A549 (cell line): Measurements from ENCODE around the gene ZNF335.

Experiments
- CBX2 ChIP-seq: fragments of 200-600 bp; sonication (generic); IDR thresholded peaks from 2 replicates; pipeline ENCODE4 v1.6.1; 2016; ENCODE audit warnings: low read depth, mild to moderate bottlenecking, borderline replicate concordance
- CHD4 ChIP-seq: fragments of 200-600 bp; sonication (generic); IDR thresholded peaks from 2 replicates; pipeline ENCODE4 v1.6.1; 2016; ENCODE audit warnings: antibody characterized with exemption, mild to moderate bottlenecking, borderline replicate concordance
- CTCF ChIP-seq: fragments of >200 bp; sonication (Bioruptor Twin); formaldehyde crosslinking; IDR thresholded peaks from 3 replicates; pipeline ENCODE4 v1.5.1; 2016
- EHMT2 ChIP-seq: fragments of 200-600 bp; sonication (generic); IDR thresholded peaks from 2 replicates; pipeline ENCODE4 v1.6.1; 2016; ENCODE audit warnings: antibody characterized with exemption, low read depth, mild to moderate bottlenecking, moderate library complexity
- EP300 ChIP-seq, 2 experiments: fragments of >200 bp; sonication (Bioruptor Twin); formaldehyde crosslinking; IDR thresholded peaks; 2 replicates in 1 of 2; 3 replicates in 1 of 2; pipeline ENCODE4 v1.6.1; 2016 to 2017
- ESRRA ChIP-seq: fragments of 150-350 bp; IDR thresholded peaks from 2 replicates; pipeline ENCODE4 v1.6.1; 2014; ENCODE audit warnings: mild to moderate bottlenecking, low read length, borderline replicate concordance
- FOSL2 ChIP-seq, 2 experiments: fragments of 450-650 bp in 1 of 2; fragments of >200 bp in 1 of 2; sonication (Bioruptor Twin) in 1 of 2; formaldehyde crosslinking; IDR thresholded peaks; 2 replicates each; pipeline versions ENCODE4 v1.5.0 to v1.6.1; 2016 to 2020; ENCODE audit warnings: mild to moderate bottlenecking in 1 of 2, moderate library complexity in 1 of 2
- HEYL ChIP-seq: fragments of 250-450 bp; sonication (Bioruptor Pico); IDR thresholded peaks from 2 replicates; pipeline ENCODE4 v1.8.0; 2021; ENCODE audit warnings: mild to moderate bottlenecking, moderate library complexity
- HMGXB4 ChIP-seq: fragments of 250-450 bp; sonication (Bioruptor Pico); IDR thresholded peaks from 2 replicates; pipeline ENCODE4 v1.5.0; 2021; ENCODE audit warnings: mild to moderate bottlenecking, moderate library complexity, borderline replicate concordance
- HOXA7 ChIP-seq: fragments of 250-450 bp; sonication (Bioruptor Pico); IDR thresholded peaks from 2 replicates; pipeline ENCODE4 v1.5.0; 2020; ENCODE audit warnings: mild to moderate bottlenecking, moderate library complexity
- MAX ChIP-seq: IDR thresholded peaks from 2 replicates; pipeline ENCODE4 v1.6.1; 2012
- POLR2A ChIP-seq: IDR thresholded peaks from 2 replicates; pipeline ENCODE4 v1.6.1; 2012; ENCODE audit warnings: mild to moderate bottlenecking, low read length
- RAD21 ChIP-seq, 2 experiments: fragments of >200 bp in 1 of 2; sonication (Bioruptor Twin) in 1 of 2; formaldehyde crosslinking in 1 of 2; IDR thresholded peaks in 1 of 2; conservative IDR thresholded peaks in 1 of 2; 2 replicates in 1 of 2; 3 replicates in 1 of 2; pipeline ENCODE4 v1.6.1; 2012 to 2018; ENCODE audit warnings: inconsistent platforms in 1 of 2
- ZNF302 ChIP-seq: fragments of 250-450 bp; sonication (Bioruptor Pico); IDR thresholded peaks from 2 replicates; pipeline ENCODE4 v1.9.0; 2021; ENCODE audit warnings: inconsistent platforms, mild to moderate bottlenecking, moderate library complexity

GRCh38 chr20:45938727-45939438, 33.1 kb downstream of the ZNF335 start:
- TF ChIP-seq CTCF (no peak), EP300 (IDR thresholded peaks at IDR 0.05) (no peak), ZNF302 (CRISPR knock-in tag) (no peak), HEYL (CRISPR knock-in tag) (no peak), POLR2A (no peak), FOSL2 (IDR thresholded peaks at IDR 0.05) (no peak), FOSL2 (CRISPR knock-in tag; IDR thresholded peaks at IDR 0.05) (no peak), EHMT2 (no peak), CHD4 (no peak), MAX (no peak), HOXA7 (no peak), CBX2 (no peak), HMGXB4 (no peak), ESRRA (no peak), RAD21 (conservative IDR thresholded peaks at IDR 0.05 in 1 of 2, IDR thresholded peaks at IDR 0.05 in 1 of 2) (no peak)
